Measurements from ENCODE around the gene CFTR.

CFTR gene

GRCh38 chr7:117493460-117493859 is 13.6 kb downstream of the CFTR start:
- no peaks in the 10 kb centered on the region for H3K36me3 ChIP-seq (ENCODE audit: low read length)
- no peaks in the 10 kb centered on the region for H3K9me2 ChIP-seq (replicated peaks; ENCODE audit: insufficient read depth, low read length)
- no peak overlapping the region for H3K9ac ChIP-seq (ENCODE audit: low read length)
- no peaks in the 10 kb centered on the region for H3K9me3 ChIP-seq (ENCODE audit: insufficient read depth, low read length)
- H3K4me2 ChIP-seq (ENCODE audit: low read depth, low read length, poor library complexity, severe bottlenecking): no peak overlapping the region
- no peaks in the 10 kb centered on the region for H4K20me1 ChIP-seq (ENCODE audit: low read depth, low read length)
- no peaks in the 10 kb centered on the region for H3K79me2 ChIP-seq (ENCODE audit: insufficient read depth, low read length)
- no peak for TF ChIP-seq EZH2phosphoT487 (conservative IDR thresholded peaks at IDR 0.05; ENCODE audit: low read length)
- TF ChIP-seq, protein P1, sequence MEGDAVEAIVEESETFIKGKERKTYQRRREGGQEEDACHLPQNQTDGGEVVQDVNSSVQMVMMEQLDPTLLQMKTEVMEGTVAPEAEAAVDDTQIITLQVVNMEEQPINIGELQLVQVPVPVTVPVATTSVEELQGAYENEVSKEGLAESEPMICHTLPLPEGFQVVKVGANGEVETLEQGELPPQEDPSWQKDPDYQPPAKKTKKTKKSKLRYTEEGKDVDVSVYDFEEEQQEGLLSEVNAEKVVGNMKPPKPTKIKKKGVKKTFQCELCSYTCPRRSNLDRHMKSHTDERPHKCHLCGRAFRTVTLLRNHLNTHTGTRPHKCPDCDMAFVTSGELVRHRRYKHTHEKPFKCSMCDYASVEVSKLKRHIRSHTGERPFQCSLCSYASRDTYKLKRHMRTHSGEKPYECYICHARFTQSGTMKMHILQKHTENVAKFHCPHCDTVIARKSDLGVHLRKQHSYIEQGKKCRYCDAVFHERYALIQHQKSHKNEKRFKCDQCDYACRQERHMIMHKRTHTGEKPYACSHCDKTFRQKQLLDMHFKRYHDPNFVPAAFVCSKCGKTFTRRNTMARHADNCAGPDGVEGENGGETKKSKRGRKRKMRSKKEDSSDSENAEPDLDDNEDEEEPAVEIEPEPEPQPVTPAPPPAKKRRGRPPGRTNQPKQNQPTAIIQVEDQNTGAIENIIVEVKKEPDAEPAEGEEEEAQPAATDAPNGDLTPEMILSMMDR (IDR thresholded peaks at IDR 0.05; ENCODE audit: insufficient read depth, low read length, poor library complexity, severe bottlenecking): no peak
- H2AFZ ChIP-seq (ENCODE audit: low read depth, low read length, severe bottlenecking): no peak overlapping the region
- no peaks in the 10 kb centered on the region for H3F3A ChIP-seq (ENCODE audit: insufficient read depth)
- H3K27ac ChIP-seq (ENCODE audit: low read depth, low read length): no peak overlapping the region
- H3K27me3 ChIP-seq (ENCODE audit: low read length): no peaks in the 10 kb centered on the region
- H3K4me3 ChIP-seq (ENCODE audit: insufficient read depth, low read length, poor library complexity, severe bottlenecking): no peak overlapping the region

DNA sequence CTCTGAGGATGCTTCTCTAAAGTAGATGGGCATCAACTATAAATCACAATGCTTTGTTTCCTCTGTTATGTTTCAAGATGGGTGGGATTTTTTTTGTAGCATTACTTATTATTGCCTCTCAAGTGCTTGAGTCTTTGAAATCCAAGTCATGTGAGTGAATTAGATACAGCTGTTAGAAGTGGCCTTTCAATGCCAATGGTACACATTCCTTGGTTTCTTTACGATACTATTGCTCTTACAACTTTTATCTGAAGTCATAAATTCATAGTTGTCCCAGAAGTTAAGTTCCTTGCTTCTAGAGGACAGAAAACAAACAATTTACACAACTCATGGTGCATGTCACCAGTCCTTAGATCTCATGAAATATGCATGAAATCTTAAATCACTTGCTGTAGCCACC is 15.5 kb downstream of the CFTR start:
- Histone ChIP-seq H4K20me1 (ENCODE audit: low read depth, low read length) (no peaks in the 10 kb centered on the region), H3F3A (ENCODE audit: insufficient read depth) (no peaks in the 10 kb centered on the region), H3K9ac (ENCODE audit: low read length) (no peak overlapping the region), H3K9me3 (ENCODE audit: insufficient read depth, low read length) (no peaks in the 10 kb centered on the region), H3K4me2 (ENCODE audit: low read depth, low read length, poor library complexity, severe bottlenecking) (no peak overlapping the region), H3K79me2 (ENCODE audit: insufficient read depth, low read length) (no peaks in the 10 kb centered on the region), H2AFZ (ENCODE audit: low read depth, low read length, severe bottlenecking) (no peak overlapping the region), H3K27me3 (ENCODE audit: low read length) (no peaks in the 10 kb centered on the region), H3K27ac (ENCODE audit: low read depth, low read length) (no peak overlapping the region), H3K9me2 (replicated peaks; ENCODE audit: insufficient read depth, low read length) (no peaks in the 10 kb centered on the region), H3K4me3 (ENCODE audit: insufficient read depth, low read length, poor library complexity, severe bottlenecking) (no peak overlapping the region), H3K36me3 (ENCODE audit: low read length) (no peaks in the 10 kb centered on the region)
- TF ChIP-seq EZH2phosphoT487 (conservative IDR thresholded peaks at IDR 0.05; ENCODE audit: low read length): no peak
- TF ChIP-seq, protein P1 (IDR thresholded peaks at IDR 0.05; ENCODE audit: insufficient read depth, low read length, poor library complexity, severe bottlenecking): no peak

- Histone ChIP-seq H3K9ac (ENCODE audit: low read length) (no peak overlapping the region), H3K79me2 (ENCODE audit: insufficient read depth, low read length) (no peaks in the 10 kb centered on the region), H3K9me2 (replicated peaks; ENCODE audit: insufficient read depth, low read length) (no peaks in the 10 kb centered on the region), H4K20me1 (ENCODE audit: low read depth, low read length) (no peaks in the 10 kb centered on the region), H3K36me3 (ENCODE audit: low read length) (no peaks in the 10 kb centered on the region), H3K27ac (ENCODE audit: low read depth, low read length) (no peak overlapping the region), H3K4me3 (ENCODE audit: insufficient read depth, low read length, poor library complexity, severe bottlenecking) (no peak overlapping the region), H3F3A (ENCODE audit: insufficient read depth) (no peaks in the 10 kb centered on the region), H3K4me2 (ENCODE audit: low read depth, low read length, poor library complexity, severe bottlenecking) (no peak overlapping the region), H3K9me3 (ENCODE audit: insufficient read depth, low read length) (no peaks in the 10 kb centered on the region), H3K27me3 (ENCODE audit: low read length) (no peaks in the 10 kb centered on the region), H2AFZ (ENCODE audit: low read depth, low read length, severe bottlenecking) (no peak overlapping the region)
- no peak for TF ChIP-seq EZH2phosphoT487 (conservative IDR thresholded peaks at IDR 0.05; ENCODE audit: low read length)
These were observed 22.5 kb downstream of the CFTR start for GRCh38 chr7:117502331-117502730.

- Histone ChIP-seq H3K27me3 (ENCODE audit: low read length) (no peaks in the 10 kb centered on the region), H3K36me3 (ENCODE audit: low read length) (no peaks in the 10 kb centered on the region), H3K79me2 (ENCODE audit: insufficient read depth, low read length) (no peaks in the 10 kb centered on the region), H3K4me2 (ENCODE audit: low read depth, low read length, poor library complexity, severe bottlenecking) (no peak overlapping the region), H3F3A (ENCODE audit: insufficient read depth) (no peaks in the 10 kb centered on the region), H3K9ac (ENCODE audit: low read length) (no peak overlapping the region), H2AFZ (ENCODE audit: low read depth, low read length, severe bottlenecking) (no peak overlapping the region), H4K20me1 (ENCODE audit: low read depth, low read length) (no peaks in the 10 kb centered on the region), H3K9me3 (ENCODE audit: insufficient read depth, low read length) (no peaks in the 10 kb centered on the region), H3K27ac (ENCODE audit: low read depth, low read length) (no peak overlapping the region), H3K4me3 (ENCODE audit: insufficient read depth, low read length, poor library complexity, severe bottlenecking) (no peak overlapping the region), H3K9me2 (replicated peaks; ENCODE audit: insufficient read depth, low read length) (no peaks in the 10 kb centered on the region)
- TF ChIP-seq, protein P1 (IDR thresholded peaks at IDR 0.05; ENCODE audit: insufficient read depth, low read length, poor library complexity, severe bottlenecking): no peak
- no peak for TF ChIP-seq EZH2phosphoT487 (conservative IDR thresholded peaks at IDR 0.05; ENCODE audit: low read length)
These were observed 25.4 kb downstream of the CFTR start for GRCh38 chr7:117505238-117505637.
